ENCODE results near the gene DNAJB9.

DNAJB9 gene

GRCh38 chr7:108611268-108611667, 41.6 kb downstream of the DNAJB9 start:
- no peak for DNase-seq

- DNase-seq, result peak; percentile 70
These were observed 43.7 kb downstream of the DNAJB9 start for GRCh38 chr7:108613147-108613948.

DNA sequence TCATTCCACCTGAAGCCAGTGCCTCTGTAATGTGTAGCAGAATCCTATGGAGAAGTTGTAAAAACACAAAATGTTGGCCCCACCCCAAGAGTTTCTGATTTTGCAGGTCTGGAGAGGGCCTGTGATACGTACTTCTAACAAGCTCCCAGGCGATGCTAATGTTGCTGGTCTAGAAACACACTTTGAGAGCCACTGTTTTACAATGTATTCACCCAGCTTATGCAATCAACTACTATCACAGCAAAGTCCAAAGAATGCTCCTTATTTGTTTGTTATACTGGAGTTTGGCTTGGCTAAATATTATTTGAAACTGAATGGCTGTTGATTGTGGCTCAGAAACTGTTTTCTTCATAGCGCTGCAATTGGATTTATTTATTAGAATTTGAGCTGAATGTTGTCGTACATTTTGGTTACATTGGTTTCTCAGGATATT, 44.3 kb downstream of the DNAJB9 start:
- DNase-seq, result no peak

GRCh38 chr7:108614896-108615295, 45.2 kb downstream of the DNAJB9 start:
- no peak for DNase-seq

DNA sequence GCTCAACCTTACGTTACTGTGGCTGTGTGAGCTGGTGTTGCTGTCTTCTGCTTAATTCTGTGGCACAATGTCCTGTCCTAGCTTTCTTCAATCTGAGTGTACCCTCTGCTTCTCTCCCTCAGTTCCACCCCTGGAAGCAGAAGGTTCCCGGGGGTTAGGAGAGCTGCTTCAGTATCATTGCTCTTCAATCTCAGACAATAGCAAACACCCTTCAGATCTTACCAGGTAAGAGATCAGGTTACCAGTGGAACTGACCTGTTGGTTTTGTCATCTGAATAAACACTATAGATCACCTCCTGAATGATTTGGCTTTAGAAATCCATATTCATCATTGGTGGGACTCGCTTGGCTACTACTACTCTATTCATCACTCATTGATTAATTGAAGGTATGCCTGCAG, 48.4 kb downstream of the DNAJB9 start:
- no peak for DNase-seq

DNA sequence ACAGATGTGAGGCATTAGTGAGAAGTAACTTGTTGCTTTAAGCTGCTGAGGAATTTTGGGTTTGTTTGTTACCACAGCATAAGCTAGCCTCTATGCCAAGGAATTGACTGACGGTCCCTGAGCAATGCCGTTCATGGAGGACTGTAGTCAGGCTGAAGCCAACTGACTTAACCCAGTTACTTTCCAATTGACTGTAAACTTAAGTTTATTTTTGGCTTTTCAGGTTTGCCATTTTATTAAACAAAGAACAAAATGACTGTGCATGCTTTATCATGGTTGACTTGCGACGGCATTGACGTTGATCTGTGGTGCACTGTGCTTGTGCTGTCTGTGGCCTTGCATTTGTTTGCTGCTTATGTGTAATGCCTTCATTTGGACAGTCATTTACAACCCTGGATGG, 53.5 kb downstream of the DNAJB9 start:
- no peak for DNase-seq
